Activated CD8-positive, alpha-beta memory T cell treated with anti-CD3 and anti-CD28 coated beads, Interleukin-2, amount 10 ng/mL, durations not matched to agents 7 days and 5 days (primary cell): ENCODE data around the gene OR5K3. TPM values are rescaled to one million over a fixed set of nuclear protein-coding genes. Genes with fewer than 3 reads are reported as not detected.
"Not testable (repeated sequence)": the region's sequence is repeated elsewhere in the genome, so short reads cannot be mapped to it uniquely, and the experiment has no call there.

Experiments
- ATAC-seq: fragments of 150-1000 bp; cut with Tn5 transposase; one replicate; pipeline ENCODE4 v1.10.0; 2021; ENCODE audit warnings: moderate library complexity
- CTCF ChIA-PET: fragments of 350-600 bp; sonication (Branson Sonifier 250); formaldehyde crosslinking; loops from one replicate; lab custom pipeline; 2021; ENCODE audit warnings: antibody characterized with exemption; lab: Charles Lee
- DNase-seq: peaks from one replicate; pipeline ENCODE4 v3.0.0-alpha.2; 2020
- H3K27ac Mint-ChIP-seq: one replicate; pipeline ENCODE4 v1.8.0; 2021; ENCODE audit warnings: mild to moderate bottlenecking, mixed read lengths
- H3K27me3 Mint-ChIP-seq: one replicate; pipeline ENCODE4 v1.8.0; 2021; ENCODE audit warnings: mixed read lengths
- H3K36me3 Mint-ChIP-seq: one replicate; pipeline ENCODE4 v1.8.0; 2021; ENCODE audit warnings: mild to moderate bottlenecking, mixed read lengths
- H3K4me1 Mint-ChIP-seq: one replicate; pipeline ENCODE4 v1.8.0; 2021; ENCODE audit warnings: mixed read lengths
- H3K4me3 Mint-ChIP-seq: one replicate; pipeline ENCODE4 v1.8.0; 2021; ENCODE audit warnings: mild to moderate bottlenecking, moderate library complexity, mixed read lengths
- H3K9me3 Mint-ChIP-seq: one replicate; pipeline ENCODE4 v1.8.0; 2022; ENCODE audit warnings: low read depth, mixed read lengths
- total RNA-seq, 2 experiments: library from RNA; stranded (reverse); gene quantifications; one replicate each; pipeline ENCODE4 v1.2.3, GENCODE V29; 2021

Gene OR5K3
- total RNA-seq, 2 experiments from 2014 or later: not detected

- H3K9me3 Mint-ChIP-seq: no peaks in the 10 kb centered on the region
- peaks cover 4% of the 10 kb centered on the region for H3K27me3 Mint-ChIP-seq
- H3K27ac Mint-ChIP-seq: no peak overlapping the region
- no peak for ATAC-seq
- no peak overlapping the region for H3K4me3 Mint-ChIP-seq
- H3K36me3 Mint-ChIP-seq: no peaks in the 10 kb centered on the region
- CTCF ChIA-PET: no interaction called here
- H3K4me1 Mint-ChIP-seq: peaks cover 3% of the 10 kb centered on the region
- DNase-seq: no peak
Observed at GRCh38 chr3:98376631-98377030, 13.8 kb upstream of the OR5K3 start.

GRCh38 chr3:98388147-98388546 is 2.3 kb upstream of the OR5K3 start:
- H3K27ac Mint-ChIP-seq: no peak overlapping the region
- ATAC-seq (no peak), DNase-seq (no peak)
- H3K4me3 Mint-ChIP-seq: no peak overlapping the region
- H3K9me3 Mint-ChIP-seq: no peaks in the 10 kb centered on the region
- no peaks in the 10 kb centered on the region for H3K36me3 Mint-ChIP-seq
- CTCF ChIA-PET: no interaction called here
- peaks cover 3% of the 10 kb centered on the region for H3K27me3 Mint-ChIP-seq
- H3K4me1 Mint-ChIP-seq: no peaks in the 10 kb centered on the region

GRCh38 chr3:98395101-98395500 is 4.6 kb downstream of the OR5K3 start:
- CTCF ChIA-PET: no interaction called here
- Mint-ChIP-seq H3K4me1 (peaks cover 2% of the 10 kb centered on the region), H3K9me3 (peaks cover 14% of the 10 kb centered on the region), H3K36me3 (peaks cover 18% of the 10 kb centered on the region), H3K27ac (no peak overlapping the region), H3K4me3 (no peak overlapping the region), H3K27me3 (peaks cover 3% of the 10 kb centered on the region)
- ATAC-seq (no peak), DNase-seq (no peak)

DNA sequence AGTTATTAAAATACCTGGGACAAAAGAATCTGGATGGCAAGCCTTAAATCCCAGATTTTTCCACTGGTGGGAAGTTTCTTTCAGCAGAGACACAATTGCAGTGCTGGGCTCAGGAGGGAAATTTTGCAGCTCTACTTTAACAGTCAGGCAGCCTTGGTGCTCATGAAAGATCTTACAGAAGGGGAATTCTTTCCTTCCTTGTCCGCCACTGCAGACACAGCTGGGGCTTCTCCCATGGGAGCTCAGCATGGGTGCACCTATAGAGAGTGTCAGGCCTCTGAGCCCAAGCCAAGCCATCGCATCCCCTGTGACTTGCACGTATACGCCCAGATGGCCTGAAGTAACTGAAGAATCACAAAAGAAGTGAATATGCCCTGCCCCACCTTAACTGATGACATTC is 6.0 kb downstream of the OR5K3 start:
- peaks cover 27% of the 10 kb centered on the region for H3K36me3 Mint-ChIP-seq
- H3K4me3 Mint-ChIP-seq, CTCF ChIA-PET, H3K4me1 Mint-ChIP-seq, ATAC-seq, H3K27ac Mint-ChIP-seq, H3K27me3 Mint-ChIP-seq, DNase-seq: not testable (repeated sequence)
- peaks cover 23% of the 10 kb centered on the region for H3K9me3 Mint-ChIP-seq

DNA sequence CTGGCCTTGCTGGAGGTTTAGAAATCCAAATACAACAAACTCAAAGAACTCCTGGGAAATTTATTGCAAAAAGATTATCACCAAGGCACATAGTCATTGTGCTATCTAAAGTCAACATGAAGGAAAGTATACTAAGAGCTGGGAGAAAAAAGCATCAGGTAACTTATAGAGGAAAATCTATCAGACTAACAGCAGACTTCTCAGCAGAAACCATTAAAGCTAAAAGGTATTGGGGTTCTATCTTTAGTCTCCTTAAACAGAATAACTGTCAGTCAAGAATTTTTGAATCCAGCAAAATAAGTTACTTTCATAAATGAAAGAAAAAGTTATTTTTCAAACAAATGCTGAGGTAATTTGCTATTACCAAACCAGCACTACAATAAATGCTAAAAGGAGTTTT is 8.0 kb downstream of the OR5K3 start:
- no peak overlapping the region for H3K4me3 Mint-ChIP-seq
- CTCF ChIA-PET: no interaction called here
- peaks cover 40% of the 10 kb centered on the region for H3K36me3 Mint-ChIP-seq
- peaks cover 18% of the 10 kb centered on the region for H3K4me1 Mint-ChIP-seq
- ATAC-seq: no peak
- no peak overlapping the region for H3K27ac Mint-ChIP-seq
- no peak for DNase-seq
- no peaks in the 10 kb centered on the region for H3K27me3 Mint-ChIP-seq
- H3K9me3 Mint-ChIP-seq: peaks cover 32% of the 10 kb centered on the region

DNA sequence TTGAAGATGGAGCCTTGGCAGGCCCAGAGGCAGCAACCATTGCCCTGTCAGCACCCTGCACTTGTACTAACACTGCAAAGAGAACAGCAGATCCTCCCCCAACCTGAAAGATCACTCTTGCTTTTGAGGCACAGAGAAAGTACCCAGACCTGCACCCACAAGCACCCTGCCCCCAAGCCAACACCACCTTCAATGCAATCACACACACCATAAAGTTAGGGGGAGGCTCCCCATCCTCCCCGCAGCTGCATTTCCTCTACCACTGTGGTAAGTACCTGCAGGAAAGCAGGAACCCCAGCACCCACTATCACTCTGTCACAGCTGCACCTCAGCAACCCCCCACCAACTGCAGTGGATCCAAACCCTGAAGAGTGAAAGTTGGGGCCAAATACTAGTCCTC is 12.0 kb downstream of the OR5K3 start:
- H3K9me3 Mint-ChIP-seq: peaks cover 48% of the 10 kb centered on the region
- peaks cover 57% of the 10 kb centered on the region for H3K36me3 Mint-ChIP-seq
- H3K4me1 Mint-ChIP-seq: peaks cover 18% of the 10 kb centered on the region
- DNase-seq (no peak), ATAC-seq (no peak)
- CTCF ChIA-PET: no interaction called here
- H3K27ac Mint-ChIP-seq: no peak overlapping the region
- H3K4me3 Mint-ChIP-seq: no peak overlapping the region
- H3K27me3 Mint-ChIP-seq: no peaks in the 10 kb centered on the region

GRCh38 chr3:98404010-98404409 is 13.5 kb downstream of the OR5K3 start:
- H3K9me3 Mint-ChIP-seq: peaks cover 39% of the 10 kb centered on the region
- no peaks in the 10 kb centered on the region for H3K27me3 Mint-ChIP-seq
- no peak overlapping the region for H3K27ac Mint-ChIP-seq
- ATAC-seq: no peak
- no peak for DNase-seq
- no peak overlapping the region for H3K4me3 Mint-ChIP-seq
- H3K36me3 Mint-ChIP-seq: peaks cover 48% of the 10 kb centered on the region
- CTCF ChIA-PET: no interaction called here
- H3K4me1 Mint-ChIP-seq: peaks cover 18% of the 10 kb centered on the region

DNA sequence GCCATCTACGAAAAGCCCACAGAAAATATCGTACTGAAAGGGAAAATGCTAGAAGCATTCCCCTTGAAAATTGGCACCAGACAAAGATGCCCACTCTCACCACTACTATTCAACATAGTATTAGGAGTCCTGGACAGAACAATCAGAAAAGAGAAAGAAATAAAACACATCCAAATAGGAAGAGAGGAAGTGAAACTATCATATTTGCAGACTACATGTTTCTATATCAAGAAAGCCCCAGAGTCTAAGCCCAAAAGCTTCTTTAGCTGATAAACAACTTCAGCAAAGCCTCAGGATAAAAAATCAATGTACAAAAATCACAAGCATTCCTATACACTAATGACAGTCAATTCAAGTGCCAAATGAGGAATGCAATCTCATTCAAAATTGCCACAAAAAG is 15.6 kb downstream of the OR5K3 start:
- no peak for DNase-seq
- Mint-ChIP-seq H3K27ac (no peak overlapping the region), H3K4me1 (peaks cover 8% of the 10 kb centered on the region), H3K27me3 (no peaks in the 10 kb centered on the region), H3K4me3 (no peak overlapping the region), H3K9me3 (peaks cover 30% of the 10 kb centered on the region), H3K36me3 (peaks cover 34% of the 10 kb centered on the region)
- ATAC-seq: no peak
- CTCF ChIA-PET: no interaction called here

GRCh38 chr3:98432575-98432974 is 42.1 kb downstream of the OR5K3 start:
- H3K9me3 Mint-ChIP-seq: peaks cover 16% of the 10 kb centered on the region
- H3K4me1 Mint-ChIP-seq: no peaks in the 10 kb centered on the region
- no peak overlapping the region for H3K27ac Mint-ChIP-seq
- CTCF ChIA-PET: interaction anchor here (1.1 kb wide), 1 partner anchor 165 kb away, joined by 3 read pairs; no protein-coding TSS in a partner anchor
- ATAC-seq: no peak
- DNase-seq: no peak
- H3K4me3 Mint-ChIP-seq: no peak overlapping the region
- peaks cover 8% of the 10 kb centered on the region for H3K36me3 Mint-ChIP-seq
- H3K27me3 Mint-ChIP-seq: no peaks in the 10 kb centered on the region

GRCh38 chr3:98433764-98434163 is 43.3 kb downstream of the OR5K3 start:
- no peaks in the 10 kb centered on the region for H3K4me1 Mint-ChIP-seq
- H3K27me3 Mint-ChIP-seq: no peaks in the 10 kb centered on the region
- H3K4me3 Mint-ChIP-seq: no peak overlapping the region
- DNase-seq (no peak), ATAC-seq (no peak)
- H3K9me3 Mint-ChIP-seq: peaks cover 14% of the 10 kb centered on the region
- CTCF ChIA-PET: no interaction called here
- H3K36me3 Mint-ChIP-seq: peaks cover 7% of the 10 kb centered on the region
- no peak overlapping the region for H3K27ac Mint-ChIP-seq

DNA sequence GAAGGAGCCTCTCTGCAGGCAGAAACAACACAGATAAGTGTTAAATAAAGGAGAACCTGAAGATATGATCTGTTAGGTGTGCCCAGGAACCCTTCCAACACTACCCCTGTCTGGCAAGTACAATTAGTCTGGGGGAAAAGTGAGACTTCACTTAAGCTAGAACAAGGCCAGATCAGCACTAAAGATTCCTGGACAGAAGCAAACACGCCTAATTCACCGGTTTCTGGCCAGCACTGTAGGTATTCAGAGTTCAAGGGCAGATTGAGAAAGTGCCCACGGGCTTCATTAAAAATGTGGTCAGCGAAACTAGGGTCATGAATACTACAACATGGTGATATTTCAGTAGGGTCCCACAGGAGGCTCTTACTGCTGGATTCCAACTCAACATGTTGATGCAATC is 43.9 kb downstream of the OR5K3 start:
- CTCF ChIA-PET: no interaction called here
- Mint-ChIP-seq H3K4me1 (no peaks in the 10 kb centered on the region), H3K9me3 (peaks cover 10% of the 10 kb centered on the region), H3K27me3 (no peaks in the 10 kb centered on the region), H3K36me3 (peaks cover 2% of the 10 kb centered on the region), H3K27ac (no peak overlapping the region), H3K4me3 (no peak overlapping the region)
- DNase-seq: no peak
- ATAC-seq: no peak

GRCh38 chr3:98440283-98440682 is 49.8 kb downstream of the OR5K3 start:
- no peak overlapping the region for H3K27ac Mint-ChIP-seq
- no peak for DNase-seq
- no peaks in the 10 kb centered on the region for H3K27me3 Mint-ChIP-seq
- H3K9me3 Mint-ChIP-seq: no peaks in the 10 kb centered on the region
- H3K4me1 Mint-ChIP-seq: no peaks in the 10 kb centered on the region
- no peaks in the 10 kb centered on the region for H3K36me3 Mint-ChIP-seq
- no peak overlapping the region for H3K4me3 Mint-ChIP-seq
- no peak for ATAC-seq
- CTCF ChIA-PET: no interaction called here
